Right atrium auricular region (tissue), 2 donors: ENCODE measurements around the gene CHST13. TPM values are rescaled to one million over a fixed set of nuclear protein-coding genes. Genes with fewer than 3 reads are reported as not detected.

Experiments used
- DNase-seq: peaks from one replicate; pipeline ENCODE4 v3.0.0-alpha.2; 2019; ENCODE audit warnings: low spot score
- H3K27ac ChIP-seq, 2 donors: fragments of 200-600 bp; sonication (generic); 1 replicate in 1 of 2; 2 replicates in 1 of 2; pipeline ENCODE4 v1.5.1; 2016 to 2019
- H3K27me3 ChIP-seq, 2 donors: fragments of 200-600 bp; sonication (generic); one replicate each; pipeline versions ENCODE4 v1.5.1 to v1.6.0; 2017 to 2019
- H3K36me3 ChIP-seq: fragments of 200-600 bp; sonication (generic); one replicate; pipeline ENCODE4 v1.5.1; 2016
- H3K4me1 ChIP-seq, 2 donors: fragments of 200-600 bp; sonication (generic); one replicate each; pipeline versions ENCODE4 v1.5.1 to v1.6.0; 2017 to 2019
- H3K4me3 ChIP-seq, 2 donors: fragments of 200-600 bp; sonication (generic); 1 replicate in 1 of 2; 2 replicates in 1 of 2; pipeline ENCODE4 v1.5.1; 2017 to 2019; ENCODE audit warnings: mild to moderate bottlenecking in 1 of 2, moderate library complexity in 1 of 2
- H3K9me3 ChIP-seq, 2 donors: fragments of 200-600 bp; sonication (generic); one replicate each; pipeline ENCODE4 v1.5.1; 2019
- total RNA-seq, 2 donors: library from RNA; depleted of rRNA; stranded (reverse); fragments of >200 nt; gene quantifications; one replicate each; pipeline ENCODE4 v1.1.0, GENCODE V29; 2016
- TF ChIP-seq, protein P1 (sequence below), 2 donors: fragments of 200-600 bp; sonication (generic); IDR thresholded peaks; one replicate each; pipeline ENCODE4 v1.5.1; 2019; ENCODE audit warnings: antibody characterized with exemption in 2 of 2

The CHST13 gene
- total RNA-seq, 2 donors from 2014 or later: 0.90 TPM; not detected in 1

DNA sequence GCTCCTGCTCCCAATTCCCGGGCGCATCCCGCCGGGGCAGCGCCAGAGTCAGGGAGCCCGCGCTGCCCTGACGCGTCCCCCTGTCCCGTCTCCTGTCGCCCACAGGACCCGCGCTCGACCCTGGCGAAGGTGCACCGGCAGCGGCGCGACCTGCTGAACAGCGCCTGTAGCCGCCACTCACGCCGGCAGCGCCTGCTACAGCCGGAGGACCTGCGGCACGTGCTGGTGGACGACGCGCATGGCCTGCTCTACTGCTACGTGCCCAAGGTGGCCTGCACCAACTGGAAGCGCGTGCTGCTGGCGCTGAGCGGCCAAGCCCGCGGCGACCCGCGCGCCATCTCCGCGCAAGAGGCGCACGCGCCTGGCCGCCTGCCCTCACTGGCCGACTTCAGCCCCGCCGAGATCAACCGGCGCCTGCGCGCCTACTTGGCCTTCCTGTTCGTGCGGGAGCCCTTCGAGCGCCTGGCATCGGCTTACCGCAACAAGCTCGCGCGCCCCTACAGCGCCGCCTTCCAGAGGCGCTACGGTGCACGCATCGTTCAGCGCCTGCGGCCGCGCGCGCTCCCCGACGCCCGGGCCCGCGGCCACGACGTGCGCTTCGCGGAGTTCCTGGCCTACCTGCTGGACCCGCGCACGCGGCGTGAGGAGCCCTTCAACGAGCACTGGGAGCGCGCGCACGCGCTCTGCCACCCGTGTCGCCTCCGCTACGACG is 17.8 kb downstream of the CHST13 start:
- H3K4me3 ChIP-seq: no peak overlapping the region
- no peaks in the 10 kb centered on the region for H3K27me3 ChIP-seq
- TF ChIP-seq, protein P1, sequence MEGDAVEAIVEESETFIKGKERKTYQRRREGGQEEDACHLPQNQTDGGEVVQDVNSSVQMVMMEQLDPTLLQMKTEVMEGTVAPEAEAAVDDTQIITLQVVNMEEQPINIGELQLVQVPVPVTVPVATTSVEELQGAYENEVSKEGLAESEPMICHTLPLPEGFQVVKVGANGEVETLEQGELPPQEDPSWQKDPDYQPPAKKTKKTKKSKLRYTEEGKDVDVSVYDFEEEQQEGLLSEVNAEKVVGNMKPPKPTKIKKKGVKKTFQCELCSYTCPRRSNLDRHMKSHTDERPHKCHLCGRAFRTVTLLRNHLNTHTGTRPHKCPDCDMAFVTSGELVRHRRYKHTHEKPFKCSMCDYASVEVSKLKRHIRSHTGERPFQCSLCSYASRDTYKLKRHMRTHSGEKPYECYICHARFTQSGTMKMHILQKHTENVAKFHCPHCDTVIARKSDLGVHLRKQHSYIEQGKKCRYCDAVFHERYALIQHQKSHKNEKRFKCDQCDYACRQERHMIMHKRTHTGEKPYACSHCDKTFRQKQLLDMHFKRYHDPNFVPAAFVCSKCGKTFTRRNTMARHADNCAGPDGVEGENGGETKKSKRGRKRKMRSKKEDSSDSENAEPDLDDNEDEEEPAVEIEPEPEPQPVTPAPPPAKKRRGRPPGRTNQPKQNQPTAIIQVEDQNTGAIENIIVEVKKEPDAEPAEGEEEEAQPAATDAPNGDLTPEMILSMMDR (IDR thresholded peaks at IDR 0.05): no peak
- peak; percentile 36 for DNase-seq
- no peak overlapping the region for H3K27ac ChIP-seq
- H3K36me3 ChIP-seq: no peaks in the 10 kb centered on the region
- no peaks in the 10 kb centered on the region for H3K9me3 ChIP-seq
- peaks cover 0 to 8% of the 10 kb centered on the region in 2 donors for H3K4me1 ChIP-seq

- H3K9me3 ChIP-seq: no peaks in the 10 kb centered on the region
- no peak overlapping the region for H3K27ac ChIP-seq
- no peaks in the 10 kb centered on the region for H3K27me3 ChIP-seq
- no peaks in the 10 kb centered on the region for H3K36me3 ChIP-seq
- no peak overlapping the region for H3K4me3 ChIP-seq
- H3K4me1 ChIP-seq: peaks cover 0 to 8% of the 10 kb centered on the region in 2 donors
- peak; percentile 50 for DNase-seq
- TF ChIP-seq, protein P1 (IDR thresholded peaks at IDR 0.05): no peak
These were observed 18.6 kb downstream of the CHST13 start for GRCh38 chr3:126542340-126543241.

GRCh38 chr3:126543457-126544061 is 19.6 kb downstream of the CHST13 start:
- Histone ChIP-seq H3K27ac (no peak overlapping the region), H3K36me3 (no peaks in the 10 kb centered on the region), H3K4me1 (peaks cover 0 to 8% of the 10 kb centered on the region in 2 donors), H3K27me3 (no peaks in the 10 kb centered on the region), H3K9me3 (no peaks in the 10 kb centered on the region), H3K4me3 (no peak overlapping the region)
- TF ChIP-seq, protein P1 (IDR thresholded peaks at IDR 0.05): no peak
- peak; percentile 26 for DNase-seq

- Histone ChIP-seq H3K9me3 (no peaks in the 10 kb centered on the region), H3K4me1 (peaks cover 0 to 8% of the 10 kb centered on the region in 2 donors), H3K36me3 (no peaks in the 10 kb centered on the region), H3K4me3 (no peak overlapping the region), H3K27ac (no peak overlapping the region), H3K27me3 (no peaks in the 10 kb centered on the region)
- DNase-seq: peak; percentile 57
- TF ChIP-seq, protein P1 (IDR thresholded peaks at IDR 0.05): no peak
These were observed 20.8 kb downstream of the CHST13 start for GRCh38 chr3:126544596-126545281.

GRCh38 chr3:126545544-126545943 is 21.6 kb downstream of the CHST13 start:
- Histone ChIP-seq H3K27me3 (no peaks in the 10 kb centered on the region), H3K27ac (no peak overlapping the region), H3K36me3 (no peaks in the 10 kb centered on the region), H3K4me3 (no peak overlapping the region), H3K4me1 (peaks cover 0 to 5% of the 10 kb centered on the region in 2 donors), H3K9me3 (no peaks in the 10 kb centered on the region)
- DNase-seq: peak; percentile 34
- TF ChIP-seq, protein P1 (IDR thresholded peaks at IDR 0.05): no peak
